GM23248 (cell line): Measurements from ENCODE around the gene RRP8.

ENCODE experiments used
- EZH2 ChIP-seq: fragments of 200-600 bp; sonication (generic); IDR thresholded peaks from 2 replicates; pipeline ENCODE4 v1.6.1; 2018; ENCODE audit warnings: antibody characterized with exemption, mild to moderate bottlenecking; ENCODE audit not compliant: insufficient read depth, poor library complexity, severe bottlenecking
- EZH2phosphoT487 ChIP-seq: fragments of 200-600 bp; sonication (generic); IDR thresholded peaks from 2 replicates; pipeline ENCODE4 v1.6.1; 2018; ENCODE audit warnings: antibody characterized with exemption, moderate library complexity, mild to moderate bottlenecking, low read depth; ENCODE audit not compliant: insufficient read depth

DNA sequence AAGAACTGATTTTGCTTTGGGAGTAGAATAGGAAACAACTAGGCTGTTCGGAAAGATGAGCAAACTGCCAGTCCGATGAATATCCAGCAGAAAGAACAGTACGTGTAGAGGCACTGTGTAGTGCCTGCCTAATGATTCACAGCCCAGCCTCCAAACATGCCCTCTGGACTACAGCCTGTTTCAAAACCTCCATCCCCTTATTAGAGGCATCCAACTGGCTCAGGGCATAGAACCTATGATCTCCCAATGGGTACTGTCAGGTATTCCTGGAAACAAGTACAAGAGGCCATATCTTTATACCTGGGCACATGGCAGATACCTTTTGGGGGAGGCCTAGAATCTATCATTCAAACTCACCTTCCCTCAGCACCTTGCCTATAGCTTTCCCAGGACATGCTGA, 4.9 kb downstream of the RRP8 start:
- TF ChIP-seq EZH2phosphoT487 (no peak), EZH2 (no peak)
